Measurements from ENCODE around the gene POMZP3.
"Not testable (repeated sequence)": the region's sequence is repeated elsewhere in the genome, so short reads cannot be mapped to it uniquely, and the experiment has no call there.

POMZP3 gene

GRCh38 chr7:76588586-76588985 lies 38.5 kb downstream of the POMZP3 start:
- DNase-seq (ENCODE audit: low read depth in 2 of 2): not testable (repeated sequence)

- DNase-seq (ENCODE audit: low read depth in 2 of 2): not testable (repeated sequence)
Observed at GRCh38 chr7:76586585-76587315, 40.3 kb downstream of the POMZP3 start.

GRCh38 chr7:76583636-76584281 lies 43.3 kb downstream of the POMZP3 start:
- DNase-seq (ENCODE audit: low read depth in 2 of 2): not testable (repeated sequence)

GRCh38 chr7:76582848-76583631 lies 44.0 kb downstream of the POMZP3 start:
- not testable (repeated sequence) for DNase-seq (ENCODE audit: low read depth in 2 of 2)

- not testable (repeated sequence) for DNase-seq (ENCODE audit: low read depth in 2 of 2)
Observed at GRCh38 chr7:76575919-76576655, 51.0 kb downstream of the POMZP3 start.

- not testable (repeated sequence) for DNase-seq (ENCODE audit: low read depth in 2 of 2)
Observed at GRCh38 chr7:76575431-76575830, 51.6 kb downstream of the POMZP3 start.

GRCh38 chr7:76572296-76572695 lies 54.8 kb downstream of the POMZP3 start:
- DNase-seq (ENCODE audit: low read depth in 2 of 2): not testable (repeated sequence)

- not testable (repeated sequence) for DNase-seq (ENCODE audit: low read depth in 2 of 2)
Observed at GRCh38 chr7:76570324-76570775, 56.7 kb downstream of the POMZP3 start.

- not testable (repeated sequence) for DNase-seq (ENCODE audit: low read depth in 2 of 2)
Observed at GRCh38 chr7:76568742-76569141, 58.3 kb downstream of the POMZP3 start.

GRCh38 chr7:76567753-76568152 lies 59.3 kb downstream of the POMZP3 start:
- not testable (repeated sequence) for DNase-seq (ENCODE audit: low read depth in 2 of 2)

GRCh38 chr7:76567311-76567710 lies 59.8 kb downstream of the POMZP3 start:
- DNase-seq (ENCODE audit: low read depth in 2 of 2): not testable (repeated sequence)

GRCh38 chr7:76565001-76565400 lies 62.1 kb downstream of the POMZP3 start:
- DNase-seq (ENCODE audit: low read depth in 2 of 2): not testable (repeated sequence)

- DNase-seq (ENCODE audit: low read depth in 2 of 2): not testable (repeated sequence)
Observed at GRCh38 chr7:76561342-76561741, 65.7 kb downstream of the POMZP3 start.

- not testable (repeated sequence) for DNase-seq (ENCODE audit: low read depth in 2 of 2)
Observed at GRCh38 chr7:76560157-76560556, 66.9 kb downstream of the POMZP3 start.

All from stimulated activated CD4-positive, alpha-beta T cell treated with anti-CD3 and anti-CD28 coated beads, Interleukin-1b, Interleukin-23, amount 100 ng/mL, for 1 hour (primary cell).